Mesendoderm (in vitro differentiated cells): ENCODE measurements around the gene ITPR3.

Experiments
- DNase-seq: peaks from one replicate; pipeline ENCODE4 v3.0.0; 2013
- H2AK5ac ChIP-seq: 2 replicates; pipeline ENCODE4 v1.6.1; 2013; ENCODE audit warnings: low read length, inconsistent platforms
- H2BK120ac ChIP-seq: 2 replicates; pipeline ENCODE4 v1.6.1; 2013; ENCODE audit warnings: low read depth, mild to moderate bottlenecking, low read length, moderate library complexity, mixed read lengths
- H2BK15ac ChIP-seq: replicated peaks from 2 replicates; pipeline ENCODE4 v1.6.1; 2013; ENCODE audit warnings: low read depth, mild to moderate bottlenecking, moderate library complexity
- H2BK5ac ChIP-seq: 2 replicates; pipeline ENCODE4 v1.6.1; 2013; ENCODE audit warnings: low read length, inconsistent platforms
- H3K18ac ChIP-seq: 2 replicates; pipeline ENCODE4 v1.6.1; 2013; ENCODE audit warnings: mild to moderate bottlenecking, low read length, mixed read lengths
- H3K23ac ChIP-seq: one replicate; pipeline ENCODE4 v1.6.1; 2013; ENCODE audit warnings: low read length
- H3K27ac ChIP-seq: 2 replicates; pipeline ENCODE4 v1.5.1; 2013; ENCODE audit warnings: low read depth, mild to moderate bottlenecking, inconsistent platforms, low read length, moderate library complexity
- H3K27me3 ChIP-seq: 2 replicates; pipeline ENCODE4 v1.6.1; 2013; ENCODE audit warnings: low read length, control low read depth, mild to moderate bottlenecking, inconsistent platforms; ENCODE audit not compliant: insufficient read depth, poor library complexity
- H3K36me3 ChIP-seq: 2 replicates; pipeline ENCODE4 v1.6.1; 2013; ENCODE audit warnings: low read length, inconsistent platforms; ENCODE audit not compliant: control insufficient read depth, insufficient read depth
- H3K4ac ChIP-seq: one replicate; pipeline ENCODE4 v1.6.1; 2013; ENCODE audit warnings: low read depth, mild to moderate bottlenecking, low read length, moderate library complexity
- H3K4me1 ChIP-seq: 2 replicates; pipeline ENCODE4 v1.6.1; 2013; ENCODE audit warnings: low read depth, low read length, inconsistent platforms; ENCODE audit not compliant: control insufficient read depth
- H3K4me2 ChIP-seq: 2 replicates; pipeline ENCODE4 v1.6.1; 2013; ENCODE audit warnings: low read length
- H3K4me3 ChIP-seq: 2 replicates; pipeline ENCODE4 v1.5.1; 2013; ENCODE audit warnings: mild to moderate bottlenecking, low read length
- H3K56ac ChIP-seq: one replicate; pipeline ENCODE4 v1.6.1; 2013; ENCODE audit warnings: low read length
- H3K79me1 ChIP-seq: 2 replicates; pipeline ENCODE4 v1.6.1; 2013; ENCODE audit warnings: low read length, inconsistent platforms
- H3K79me2 ChIP-seq: 2 replicates; pipeline ENCODE4 v1.6.1; 2013; ENCODE audit warnings: mild to moderate bottlenecking, low read length; ENCODE audit not compliant: control insufficient read depth, insufficient read depth
- H3K9ac ChIP-seq: 2 replicates; pipeline ENCODE4 v1.6.1; 2013; ENCODE audit warnings: low read length, inconsistent platforms
- H4K5ac ChIP-seq: one replicate; pipeline ENCODE4 v1.6.1; 2013; ENCODE audit warnings: low read length
- H4K8ac ChIP-seq: one replicate; pipeline ENCODE4 v1.6.1; 2013; ENCODE audit warnings: low read depth, mild to moderate bottlenecking, control low read depth, low read length, moderate library complexity
- WGBS: extraction: QIAGEN DNeasy Blood & Tissue Kit; methylation state at CpG from one replicate; pipeline ENCODE4 v1.1.7; 2013; ENCODE audit warnings: low lambda C conversion rate, missing lambda C conversion rate; ENCODE audit not compliant: insufficient coverage; ENCODE audit errors: extremely low coverage; 5-methylcytosine and 5-hydroxymethylcytosine counted together

The ITPR3 gene

GRCh38 chr6:33738879-33739278, 117.8 kb downstream of the ITPR3 start:
- H3K27me3 ChIP-seq, result no peaks in the 10 kb centered on the region
- H2BK5ac ChIP-seq, result no peak overlapping the region
- H3K27ac ChIP-seq, result no peak overlapping the region
- no peak overlapping the region for H3K18ac ChIP-seq
- no peaks in the 10 kb centered on the region for H3K79me1 ChIP-seq
- H4K8ac ChIP-seq, result no peak overlapping the region
- no peak overlapping the region for H2BK120ac ChIP-seq
- H3K9ac ChIP-seq, result no peak overlapping the region
- H2BK15ac ChIP-seq, result no peak overlapping the region
- H3K79me2 ChIP-seq, result no peaks in the 10 kb centered on the region
- no peak overlapping the region for H3K4ac ChIP-seq
- no peak overlapping the region for H2AK5ac ChIP-seq
- H3K56ac ChIP-seq, result no peak overlapping the region
- no peak for DNase-seq
- H4K5ac ChIP-seq, result no peak overlapping the region
- H3K4me2 ChIP-seq, result no peak overlapping the region
- H3K4me3 ChIP-seq, result no peak overlapping the region
- no peak overlapping the region for H3K23ac ChIP-seq
- WGBS, result no CpG with 5 or more reads among the region's 5 CpGs
- H3K36me3 ChIP-seq, result no peaks in the 10 kb centered on the region
- no peaks in the 10 kb centered on the region for H3K4me1 ChIP-seq

GRCh38 chr6:33739571-33739970, 118.4 kb downstream of the ITPR3 start:
- H3K4me3 ChIP-seq, result no peak overlapping the region
- no peak overlapping the region for H3K18ac ChIP-seq
- DNase-seq, result no peak
- no peaks in the 10 kb centered on the region for H3K36me3 ChIP-seq
- no peak overlapping the region for H3K9ac ChIP-seq
- no peaks in the 10 kb centered on the region for H3K79me2 ChIP-seq
- H4K5ac ChIP-seq, result no peak overlapping the region
- H2AK5ac ChIP-seq, result no peak overlapping the region
- no peak overlapping the region for H3K23ac ChIP-seq
- H2BK120ac ChIP-seq, result no peak overlapping the region
- H3K4ac ChIP-seq, result no peak overlapping the region
- H2BK15ac ChIP-seq, result no peak overlapping the region
- H3K27ac ChIP-seq, result no peak overlapping the region
- H3K27me3 ChIP-seq, result no peaks in the 10 kb centered on the region
- H4K8ac ChIP-seq, result no peak overlapping the region
- whole genome bisulfite sequencing, result no CpG with 5 or more reads among the region's 5 CpGs
- no peaks in the 10 kb centered on the region for H3K79me1 ChIP-seq
- H3K4me1 ChIP-seq, result no peaks in the 10 kb centered on the region
- H2BK5ac ChIP-seq, result no peak overlapping the region
- H3K56ac ChIP-seq, result no peak overlapping the region
- H3K4me2 ChIP-seq, result no peak overlapping the region

- no peak overlapping the region for H2BK5ac ChIP-seq
- no peak overlapping the region for H3K23ac ChIP-seq
- H2AK5ac ChIP-seq, result no peak overlapping the region
- H4K5ac ChIP-seq, result no peak overlapping the region
- no peak overlapping the region for H3K18ac ChIP-seq
- H3K4me2 ChIP-seq, result no peak overlapping the region
- DNase-seq, result no peak
- H3K27me3 ChIP-seq, result no peaks in the 10 kb centered on the region
- no peaks in the 10 kb centered on the region for H3K36me3 ChIP-seq
- no peaks in the 10 kb centered on the region for H3K4me1 ChIP-seq
- H4K8ac ChIP-seq, result no peak overlapping the region
- no peak overlapping the region for H3K56ac ChIP-seq
- H2BK120ac ChIP-seq, result no peak overlapping the region
- H3K79me2 ChIP-seq, result no peaks in the 10 kb centered on the region
- no peak overlapping the region for H3K27ac ChIP-seq
- H3K79me1 ChIP-seq, result no peaks in the 10 kb centered on the region
- H3K4ac ChIP-seq, result no peak overlapping the region
- H3K4me3 ChIP-seq, result no peak overlapping the region
- H3K9ac ChIP-seq, result no peak overlapping the region
- no CpG with 5 or more reads among the region's 6 CpGs for WGBS
- H2BK15ac ChIP-seq, result no peak overlapping the region
Measured at GRCh38 chr6:33740204-33740608, 119.1 kb downstream of the ITPR3 start.

GRCh38 chr6:33740794-33741193, 119.7 kb downstream of the ITPR3 start:
- no peak for DNase-seq
- no peak overlapping the region for H2BK5ac ChIP-seq

GRCh38 chr6:33742092-33742491, 121.0 kb downstream of the ITPR3 start:
- H4K8ac ChIP-seq, result no peak overlapping the region
- H3K79me2 ChIP-seq, result no peaks in the 10 kb centered on the region
- H3K9ac ChIP-seq, result no peak overlapping the region
- no peak overlapping the region for H3K23ac ChIP-seq
- no peaks in the 10 kb centered on the region for H3K27me3 ChIP-seq
- no peak overlapping the region for H3K18ac ChIP-seq
- no peak overlapping the region for H3K4me3 ChIP-seq
- no peak overlapping the region for H3K4me2 ChIP-seq
- H2BK120ac ChIP-seq, result no peak overlapping the region
- H3K36me3 ChIP-seq, result no peaks in the 10 kb centered on the region
- H3K56ac ChIP-seq, result no peak overlapping the region
- H2BK15ac ChIP-seq, result no peak overlapping the region
- no peak for DNase-seq
- no peaks in the 10 kb centered on the region for H3K79me1 ChIP-seq
- no peak overlapping the region for H2BK5ac ChIP-seq
- H3K4ac ChIP-seq, result no peak overlapping the region
- H3K27ac ChIP-seq, result no peak overlapping the region
- no peak overlapping the region for H4K5ac ChIP-seq
- no CpG with 5 or more reads among the region's 9 CpGs for WGBS
- peaks cover 8% of the 10 kb centered on the region for H3K4me1 ChIP-seq
- H2AK5ac ChIP-seq, result no peak overlapping the region

More at GRCh38 chr6:33740794-33741193, 119.7 kb downstream of the ITPR3 start:
- WGBS, result no CpG with 5 or more reads among the region's 5 CpGs
- Histone ChIP-seq H3K4me3 (no peak overlapping the region), H4K5ac (no peak overlapping the region), H4K8ac (no peak overlapping the region), H3K79me2 (no peaks in the 10 kb centered on the region), H2AK5ac (no peak overlapping the region), H3K27ac (no peak overlapping the region), H3K27me3 (no peaks in the 10 kb centered on the region), H3K79me1 (no peaks in the 10 kb centered on the region), H3K23ac (no peak overlapping the region), H3K9ac (no peak overlapping the region), H2BK15ac (no peak overlapping the region), H2BK120ac (no peak overlapping the region), H3K36me3 (no peaks in the 10 kb centered on the region), H3K4ac (no peak overlapping the region), H3K56ac (no peak overlapping the region), H3K4me2 (no peak overlapping the region), H3K4me1 (no peaks in the 10 kb centered on the region), H3K18ac (no peak overlapping the region)

- H3K4ac ChIP-seq, result no peak overlapping the region
Measured at GRCh38 chr6:33742837-33743236, 121.7 kb downstream of the ITPR3 start.

More at GRCh38 chr6:33742837-33743236, 121.7 kb downstream of the ITPR3 start:
- Histone ChIP-seq H3K23ac (no peak overlapping the region), H3K27ac (no peak overlapping the region), H2BK15ac (no peak overlapping the region), H2BK120ac (no peak overlapping the region), H2AK5ac (no peak overlapping the region), H4K5ac (no peak overlapping the region), H3K79me2 (no peaks in the 10 kb centered on the region), H2BK5ac (no peak overlapping the region), H3K79me1 (no peaks in the 10 kb centered on the region), H3K9ac (no peak overlapping the region), H3K4me2 (no peak overlapping the region), H3K18ac (no peak overlapping the region), H4K8ac (no peak overlapping the region), H3K36me3 (no peaks in the 10 kb centered on the region), H3K4me1 (peaks cover 8% of the 10 kb centered on the region), H3K27me3 (no peaks in the 10 kb centered on the region), H3K4me3 (no peak overlapping the region), H3K56ac (peak overlapping the region; percentile 69)
- WGBS, result no CpG with 5 or more reads among the region's 7 CpGs
- no peak for DNase-seq
